Ishikawa (cell line): ENCODE results near the gene CCDC137.

ENCODE experiments used
- CEBPB ChIP-seq: IDR thresholded peaks from 2 replicates; pipeline ENCODE4 v1.6.1; 2012
- CREB1 ChIP-seq: IDR thresholded peaks from 2 replicates; pipeline ENCODE4 v1.6.1; 2012; ENCODE audit warnings: low read depth
- EGR1 ChIP-seq: IDR thresholded peaks from 2 replicates; pipeline ENCODE4 v1.6.1; 2012
- EP300 ChIP-seq: IDR thresholded peaks from 2 replicates; pipeline ENCODE4 v1.6.1; 2012; ENCODE audit warnings: borderline replicate concordance
- FOXM1 ChIP-seq: IDR thresholded peaks from 2 replicates; pipeline ENCODE4 v1.6.1; 2012; ENCODE audit warnings: low read depth, borderline replicate concordance
- NFIC ChIP-seq: IDR thresholded peaks from 2 replicates; pipeline ENCODE4 v1.6.1; 2012
- RAD21 ChIP-seq: IDR thresholded peaks from 2 replicates; pipeline ENCODE4 v1.6.1; 2012; ENCODE audit warnings: low read depth
- TAF1 ChIP-seq: IDR thresholded peaks from 2 replicates; pipeline ENCODE4 v1.6.1; 2012; ENCODE audit warnings: low read depth, mild to moderate bottlenecking
- TCF12 ChIP-seq: IDR thresholded peaks from 2 replicates; pipeline ENCODE4 v1.6.1; 2012; ENCODE audit warnings: low read depth
- TEAD4 ChIP-seq: IDR thresholded peaks from 2 replicates; pipeline ENCODE4 v1.6.1; 2012
- YY1 ChIP-seq: IDR thresholded peaks from 2 replicates; pipeline ENCODE4 v1.6.1; 2012; ENCODE audit warnings: low read depth
- ZBTB7A ChIP-seq: IDR thresholded peaks from 2 replicates; pipeline ENCODE4 v1.6.1; 2012; ENCODE audit warnings: low read depth
- TF ChIP-seq, protein P1 (sequence below): IDR thresholded peaks from 2 replicates; pipeline ENCODE4 v1.6.1; 2012; ENCODE audit warnings: low read depth, mild to moderate bottlenecking
- TF ChIP-seq, protein P2 (sequence below): IDR thresholded peaks from 2 replicates; pipeline ENCODE4 v1.6.1; 2012
- TF ChIP-seq, protein P3 (sequence below): IDR thresholded peaks from 2 replicates; pipeline ENCODE4 v1.6.1; 2012

Gene CCDC137

DNA sequence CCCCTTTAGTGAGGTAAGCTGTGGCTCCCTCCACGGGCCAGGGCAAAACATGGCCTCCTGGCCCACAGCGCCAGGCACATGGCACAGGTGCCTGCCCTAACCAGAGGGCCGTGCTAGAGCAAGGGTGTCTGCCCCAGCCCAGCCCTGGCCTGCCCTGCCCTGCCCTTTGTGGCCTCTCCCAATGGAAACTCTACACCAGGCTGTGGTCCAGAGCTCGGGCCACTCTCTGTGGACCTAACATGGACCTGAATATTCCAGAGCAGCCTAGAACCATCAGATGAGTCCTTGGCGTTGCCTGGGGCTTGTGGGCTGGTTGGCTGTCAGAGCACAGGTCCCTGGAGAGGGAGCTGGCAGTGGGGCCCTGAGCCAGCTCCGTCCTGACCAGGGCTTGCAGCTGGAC lies 28.7 kb downstream of the CCDC137 start:
- TF ChIP-seq, protein P1, sequence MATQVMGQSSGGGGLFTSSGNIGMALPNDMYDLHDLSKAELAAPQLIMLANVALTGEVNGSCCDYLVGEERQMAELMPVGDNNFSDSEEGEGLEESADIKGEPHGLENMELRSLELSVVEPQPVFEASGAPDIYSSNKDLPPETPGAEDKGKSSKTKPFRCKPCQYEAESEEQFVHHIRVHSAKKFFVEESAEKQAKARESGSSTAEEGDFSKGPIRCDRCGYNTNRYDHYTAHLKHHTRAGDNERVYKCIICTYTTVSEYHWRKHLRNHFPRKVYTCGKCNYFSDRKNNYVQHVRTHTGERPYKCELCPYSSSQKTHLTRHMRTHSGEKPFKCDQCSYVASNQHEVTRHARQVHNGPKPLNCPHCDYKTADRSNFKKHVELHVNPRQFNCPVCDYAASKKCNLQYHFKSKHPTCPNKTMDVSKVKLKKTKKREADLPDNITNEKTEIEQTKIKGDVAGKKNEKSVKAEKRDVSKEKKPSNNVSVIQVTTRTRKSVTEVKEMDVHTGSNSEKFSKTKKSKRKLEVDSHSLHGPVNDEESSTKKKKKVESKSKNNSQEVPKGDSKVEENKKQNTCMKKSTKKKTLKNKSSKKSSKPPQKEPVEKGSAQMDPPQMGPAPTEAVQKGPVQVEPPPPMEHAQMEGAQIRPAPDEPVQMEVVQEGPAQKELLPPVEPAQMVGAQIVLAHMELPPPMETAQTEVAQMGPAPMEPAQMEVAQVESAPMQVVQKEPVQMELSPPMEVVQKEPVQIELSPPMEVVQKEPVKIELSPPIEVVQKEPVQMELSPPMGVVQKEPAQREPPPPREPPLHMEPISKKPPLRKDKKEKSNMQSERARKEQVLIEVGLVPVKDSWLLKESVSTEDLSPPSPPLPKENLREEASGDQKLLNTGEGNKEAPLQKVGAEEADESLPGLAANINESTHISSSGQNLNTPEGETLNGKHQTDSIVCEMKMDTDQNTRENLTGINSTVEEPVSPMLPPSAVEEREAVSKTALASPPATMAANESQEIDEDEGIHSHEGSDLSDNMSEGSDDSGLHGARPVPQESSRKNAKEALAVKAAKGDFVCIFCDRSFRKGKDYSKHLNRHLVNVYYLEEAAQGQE, result no peak
- TF ChIP-seq TEAD4 (no peak), FOXM1 (no peak), NFIC (no peak), EP300 (no peak), TCF12 (no peak), YY1 (no peak), RAD21 (no peak), CEBPB (no peak), ZBTB7A (no peak), CREB1 (no peak), EGR1 (no peak), TAF1 (no peak)
- TF ChIP-seq, protein P2, sequence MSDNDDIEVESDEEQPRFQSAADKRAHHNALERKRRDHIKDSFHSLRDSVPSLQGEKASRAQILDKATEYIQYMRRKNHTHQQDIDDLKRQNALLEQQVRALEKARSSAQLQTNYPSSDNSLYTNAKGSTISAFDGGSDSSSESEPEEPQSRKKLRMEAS, result no peak
- TF ChIP-seq, protein P3, sequence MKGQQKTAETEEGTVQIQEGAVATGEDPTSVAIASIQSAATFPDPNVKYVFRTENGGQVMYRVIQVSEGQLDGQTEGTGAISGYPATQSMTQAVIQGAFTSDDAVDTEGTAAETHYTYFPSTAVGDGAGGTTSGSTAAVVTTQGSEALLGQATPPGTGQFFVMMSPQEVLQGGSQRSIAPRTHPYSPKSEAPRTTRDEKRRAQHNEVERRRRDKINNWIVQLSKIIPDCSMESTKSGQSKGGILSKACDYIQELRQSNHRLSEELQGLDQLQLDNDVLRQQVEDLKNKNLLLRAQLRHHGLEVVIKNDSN, result no peak

DNA sequence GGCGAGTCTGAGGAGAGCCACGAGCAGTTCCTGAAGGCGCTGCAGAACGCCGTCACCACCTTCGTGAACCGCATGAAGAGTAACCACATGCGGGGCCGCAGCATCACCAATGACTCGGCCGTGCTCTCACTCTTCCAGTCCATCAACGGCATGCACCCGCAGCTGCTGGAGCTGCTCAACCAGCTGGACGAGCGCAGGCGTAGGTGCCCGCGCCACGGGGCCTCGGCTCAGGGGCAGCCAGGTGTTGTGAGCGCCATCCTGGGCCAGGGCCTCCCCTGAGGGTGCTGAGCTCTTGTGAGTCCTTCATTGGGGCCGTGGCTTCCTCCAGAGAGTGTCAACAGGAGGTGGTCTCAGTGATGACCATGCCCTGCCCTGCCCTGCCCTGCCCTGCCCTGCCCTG lies 29.3 kb downstream of the CCDC137 start:
- no peak for TF ChIP-seq CEBPB
- no peak for TF ChIP-seq TAF1
- TF ChIP-seq YY1, result no peak
- TF ChIP-seq CREB1, result no peak
- no peak for TF ChIP-seq FOXM1

DNA sequence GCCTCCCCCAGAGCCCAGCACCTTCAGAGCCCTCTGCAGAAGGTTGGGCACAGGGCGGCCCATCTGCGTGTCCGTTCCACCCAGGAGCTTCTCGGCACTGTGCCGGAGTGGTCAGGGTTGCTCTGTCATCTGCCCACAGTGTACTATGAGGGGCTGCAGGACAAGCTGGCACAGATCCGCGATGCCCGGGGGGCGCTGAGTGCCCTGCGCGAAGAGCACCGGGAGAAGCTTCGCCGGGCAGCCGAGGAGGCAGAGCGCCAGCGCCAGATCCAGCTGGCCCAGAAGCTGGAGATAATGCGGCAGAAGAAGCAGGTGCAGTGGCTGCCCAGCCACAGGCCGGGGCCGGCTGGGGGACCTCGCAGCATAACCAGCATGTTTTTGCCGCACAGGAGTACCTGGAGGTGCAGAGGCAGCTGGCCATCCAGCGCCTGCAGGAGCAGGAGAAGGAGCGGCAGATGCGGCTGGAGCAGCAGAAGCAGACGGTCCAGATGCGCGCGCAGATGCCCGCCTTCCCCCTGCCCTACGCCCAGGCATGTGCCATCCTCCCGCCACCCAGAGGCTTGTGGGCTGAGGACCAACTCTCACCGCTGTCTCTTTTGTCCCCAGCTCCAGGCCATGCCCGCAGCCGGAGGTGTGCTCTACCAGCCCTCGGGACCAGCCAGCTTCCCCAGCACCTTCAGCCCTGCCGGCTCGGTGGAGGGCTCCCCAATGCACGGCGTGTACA lies 29.8 kb downstream of the CCDC137 start:
- TF ChIP-seq EGR1, result no peak
- no peak for TF ChIP-seq TCF12
- no peak for TF ChIP-seq TEAD4
- TF ChIP-seq CREB1, result no peak
- no peak for TF ChIP-seq YY1
- TF ChIP-seq NFIC, result no peak
- TF ChIP-seq, protein P1, result no peak
- TF ChIP-seq CEBPB, result no peak
- TF ChIP-seq RAD21, result no peak
- no peak for TF ChIP-seq TAF1
- no peak for TF ChIP-seq ZBTB7A
- TF ChIP-seq FOXM1, result no peak
- TF ChIP-seq, protein P3, result no peak
- TF ChIP-seq, protein P2, result no peak

DNA sequence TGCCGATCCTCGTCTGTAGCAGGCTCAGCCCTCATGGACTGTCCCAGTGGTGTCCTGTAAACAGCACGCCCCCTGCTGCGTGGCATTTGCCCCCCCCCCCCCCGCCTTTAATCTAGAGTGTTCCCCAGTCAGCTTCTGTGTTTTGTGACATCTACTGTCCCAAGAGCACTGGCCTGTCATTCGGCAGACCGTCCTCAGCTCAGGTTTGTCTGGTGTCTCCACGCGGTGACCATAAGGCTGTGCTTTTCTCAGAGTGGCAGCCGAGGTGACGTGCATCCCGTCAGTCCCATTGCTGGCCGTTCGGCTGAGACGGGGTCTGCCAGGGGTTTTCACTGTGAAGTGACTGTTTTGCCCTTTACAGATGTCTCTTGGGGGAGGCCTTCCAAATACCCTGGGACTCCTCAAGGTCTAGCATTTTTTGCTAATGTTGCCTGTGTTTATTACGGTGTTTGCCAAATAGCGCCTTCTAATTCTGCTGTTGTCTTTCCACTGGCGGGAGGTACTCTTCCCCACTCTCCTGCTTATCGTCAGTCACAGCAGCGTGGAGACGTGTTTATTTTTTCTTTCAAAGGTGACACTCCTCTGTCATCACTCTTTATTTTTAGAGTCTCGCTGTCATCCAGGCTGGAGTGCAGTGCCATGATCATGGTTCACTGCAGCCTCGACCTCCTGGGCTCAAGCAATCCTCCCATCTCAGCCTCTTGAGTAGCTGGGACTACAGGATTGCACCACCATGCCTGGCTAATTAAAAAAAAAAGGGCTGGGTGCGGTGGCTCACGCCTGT lies 30.9 kb downstream of the CCDC137 start:
- TF ChIP-seq, protein P1, result no peak
- TF ChIP-seq EP300 (no peak), ZBTB7A (no peak)
- TF ChIP-seq, protein P2, result no peak
